NOMO-1 treated with dmso at 0.1 percent for 144 hours (cell line): Measurements from ENCODE around the gene JSRP1.

ENCODE experiments used
- DNase-seq: peaks from one replicate; lab custom pipeline; 2025; ENCODE audit not compliant: unreplicated experiment; lab: John Stamatoyannopoulos, UW

JSRP1 gene

DNA sequence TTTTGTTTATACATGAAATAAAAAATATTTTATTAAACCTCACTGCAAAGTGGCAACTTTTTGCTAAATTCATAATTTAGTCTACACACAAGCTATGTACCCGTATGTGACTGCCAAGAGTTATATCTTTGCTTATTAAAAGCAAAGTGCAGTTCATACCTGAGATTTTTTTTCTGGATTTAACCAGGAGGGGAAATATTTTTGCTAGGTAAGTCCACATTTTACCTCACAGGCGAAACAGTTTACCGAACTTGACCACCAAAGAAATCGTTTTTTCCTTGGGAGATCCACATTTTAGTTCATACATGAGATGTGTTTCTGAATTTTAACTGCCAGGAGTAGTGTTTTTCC is 12.2 kb upstream of the JSRP1 start:
- no peak for DNase-seq

DNA sequence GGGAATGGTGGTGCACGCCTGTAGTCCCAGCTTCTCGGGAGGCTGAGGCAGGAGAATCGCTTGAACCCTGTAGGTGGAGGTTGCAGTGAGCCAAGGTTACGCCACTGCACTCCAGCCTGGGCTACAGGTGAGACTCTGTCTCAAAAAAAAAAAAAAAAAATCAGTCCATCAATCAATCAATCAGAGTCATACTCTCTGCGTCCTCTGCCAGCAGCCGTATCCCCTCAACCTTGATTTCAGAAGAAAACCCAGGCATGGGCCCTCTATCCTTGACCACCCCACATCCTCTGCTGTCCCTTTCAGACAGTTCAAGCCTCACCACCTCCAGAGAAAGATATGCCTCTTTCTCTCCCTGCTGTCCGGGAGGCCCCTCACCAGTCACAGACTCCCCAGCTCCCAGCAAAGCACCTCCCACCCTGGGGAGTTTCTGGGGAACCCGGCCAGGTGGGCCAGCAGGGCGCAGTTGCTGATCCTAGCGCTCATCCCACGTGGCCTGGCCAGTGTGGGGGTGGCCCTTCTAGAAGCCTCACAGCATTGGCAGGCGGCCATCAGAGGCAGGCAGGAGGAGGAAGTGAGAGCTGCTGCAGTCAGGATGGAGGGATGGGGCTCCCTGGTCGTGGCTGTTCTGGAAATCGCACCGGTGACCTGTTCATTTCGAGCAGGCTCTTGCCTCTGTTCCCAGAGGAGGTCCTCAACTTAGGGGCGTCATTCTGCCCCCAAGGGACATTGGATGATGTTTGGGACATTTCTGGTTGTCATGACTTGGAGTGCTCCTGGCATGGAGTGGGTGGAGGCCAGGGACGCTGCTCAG is 10.2 kb upstream of the JSRP1 start:
- peak; percentile 75 for DNase-seq

DNA sequence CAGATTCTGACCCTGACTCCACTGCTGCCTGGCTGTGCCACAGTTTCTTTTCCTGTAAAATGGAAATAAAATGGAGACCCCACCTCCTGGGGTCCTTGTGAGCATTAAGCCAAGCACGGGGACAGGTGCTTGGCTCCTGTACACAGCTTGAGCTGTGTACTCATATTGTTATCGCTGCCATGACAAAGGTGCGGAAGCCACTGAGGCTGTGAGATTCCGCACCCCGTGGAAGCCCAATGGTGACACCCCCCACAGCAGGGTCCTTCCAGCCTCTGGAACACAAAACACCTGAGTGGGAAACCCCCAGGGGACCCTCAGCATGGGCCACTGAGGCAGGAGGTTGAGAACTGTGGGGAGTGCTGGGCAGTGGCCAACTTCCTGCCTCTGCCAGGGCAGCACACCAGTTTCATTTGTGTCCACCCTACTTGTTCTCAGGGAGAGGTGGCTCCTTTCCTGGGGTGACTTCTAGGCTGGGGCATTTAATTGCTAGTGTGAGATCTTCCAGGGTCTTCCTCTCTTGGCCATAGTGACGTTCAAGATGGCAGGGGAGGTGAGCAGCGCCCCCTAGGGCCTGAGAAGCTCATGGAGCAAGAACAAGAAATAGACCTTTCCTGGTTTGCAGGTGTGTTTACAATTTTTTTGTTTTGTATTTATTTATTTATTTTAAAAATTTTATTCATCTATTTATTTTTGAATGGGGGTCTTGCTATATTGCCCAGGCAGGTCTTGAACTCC is 5.4 kb upstream of the JSRP1 start:
- no peak for DNase-seq

DNA sequence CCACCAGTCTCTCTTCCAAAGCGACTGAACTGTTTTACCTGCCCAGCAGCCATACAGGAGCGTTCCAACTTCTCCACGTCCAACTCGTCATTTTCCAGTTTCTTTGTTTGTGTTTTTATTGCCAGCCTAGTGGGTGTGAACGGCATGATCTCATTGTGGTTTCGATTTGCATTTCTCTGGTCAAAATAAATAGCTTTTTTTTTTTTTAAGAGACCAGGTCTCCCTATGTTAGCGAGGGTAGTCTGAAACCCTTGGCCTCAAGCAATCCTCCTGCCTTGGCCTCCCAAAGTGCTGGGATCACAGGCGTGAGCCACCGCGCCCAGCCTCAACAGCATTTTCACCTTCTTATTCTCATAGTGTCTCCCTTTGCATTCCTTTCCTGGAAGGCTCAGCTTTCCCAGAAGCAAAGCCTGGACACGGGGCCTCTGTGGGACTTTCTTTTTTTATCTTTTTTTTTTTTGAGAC is 4.2 kb upstream of the JSRP1 start:
- no peak for DNase-seq

DNA sequence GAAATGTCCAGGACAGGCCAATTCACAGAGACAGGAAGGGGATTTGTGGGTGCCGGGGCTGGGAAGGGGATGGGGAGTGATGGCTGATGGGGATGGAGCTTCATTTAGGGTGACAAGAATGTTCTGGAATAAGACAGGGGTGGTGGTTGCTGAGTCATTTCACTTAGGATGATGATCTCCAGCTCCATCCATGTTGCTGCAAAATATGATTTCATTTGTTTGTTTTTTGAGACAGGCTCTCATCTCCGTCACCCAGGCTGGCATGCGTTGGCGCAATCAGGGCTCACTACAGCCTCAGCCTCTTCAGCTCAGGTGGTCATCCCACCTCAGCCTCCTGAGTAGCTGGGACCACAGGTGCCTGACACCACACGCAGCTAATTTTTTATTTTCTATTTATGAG is 3.1 kb upstream of the JSRP1 start:
- no peak for DNase-seq

DNA sequence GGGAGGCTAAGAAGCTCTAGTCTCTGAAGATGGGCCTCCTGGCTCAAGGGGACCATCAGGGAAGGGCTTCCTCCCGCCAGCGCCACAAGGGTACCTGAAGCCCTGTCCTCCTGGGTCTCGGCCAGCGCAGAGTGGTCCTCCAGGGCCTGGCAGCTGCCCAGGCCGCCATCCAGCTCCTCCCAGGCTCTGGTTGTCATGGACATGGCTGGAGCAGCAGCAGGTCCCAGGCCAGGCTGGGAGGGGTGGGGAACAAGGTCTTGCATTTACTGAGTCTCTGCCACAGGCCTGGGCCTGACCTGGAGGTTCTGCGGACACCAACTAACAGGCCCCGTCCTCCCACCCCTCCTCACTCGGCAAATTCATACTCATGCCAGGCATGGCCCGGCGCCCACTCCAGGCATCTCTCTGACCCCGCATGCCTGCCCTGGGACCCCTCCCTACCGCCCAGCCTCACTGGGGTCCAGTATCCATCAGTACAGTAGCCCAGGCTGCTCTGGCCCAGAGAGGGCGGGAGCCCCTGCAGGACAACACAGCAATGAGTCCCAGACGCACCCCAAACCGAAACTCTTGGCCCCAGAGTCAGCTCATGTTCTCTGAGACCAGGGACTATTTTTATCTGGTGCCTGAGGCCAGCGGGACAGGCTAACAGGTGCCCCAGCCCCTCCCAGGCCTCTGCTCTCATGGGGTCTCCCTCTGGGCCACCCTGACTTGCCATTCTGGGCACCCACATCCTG is 938 bp downstream of the JSRP1 start:
- DNase-seq = no peak

DNA sequence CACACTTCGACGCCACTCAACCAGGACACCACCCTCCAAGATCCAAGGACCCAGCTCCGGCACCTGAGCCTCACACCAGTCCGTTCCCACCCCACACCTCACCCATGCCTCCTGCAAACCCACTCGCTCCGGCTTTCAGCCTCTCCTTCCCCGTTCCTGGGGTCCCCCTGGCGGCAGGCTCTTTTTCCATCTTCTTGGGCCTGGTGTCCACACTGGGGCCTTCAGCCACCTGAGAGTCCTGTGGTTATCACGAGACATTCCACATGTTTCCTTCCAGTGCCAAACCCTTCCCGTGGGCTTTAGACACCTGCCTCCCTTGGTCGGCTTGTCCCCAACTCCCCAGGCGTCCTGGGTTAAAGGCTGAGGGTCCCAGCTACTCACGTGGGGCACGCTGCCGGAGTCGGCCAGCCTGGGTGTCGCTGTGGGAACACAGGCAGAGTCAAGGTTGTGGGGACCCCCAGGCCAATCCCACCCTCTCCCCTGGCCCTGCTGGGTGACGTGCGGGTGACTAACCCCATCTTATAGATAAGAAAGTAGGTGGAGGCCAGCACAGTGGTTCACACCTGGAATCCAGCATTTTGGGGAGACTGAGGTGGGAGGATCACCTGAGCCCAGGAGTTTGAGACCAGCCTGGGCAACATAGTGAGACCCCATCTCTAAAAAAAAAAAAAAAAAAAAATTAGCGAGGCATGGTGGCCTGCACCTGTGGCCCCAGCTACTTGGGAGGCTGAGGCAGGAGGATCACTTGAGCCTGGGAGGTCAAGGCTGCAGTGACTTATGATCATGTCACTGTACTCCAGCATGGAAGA is 1.9 kb downstream of the JSRP1 start:
- no peak for DNase-seq

DNA sequence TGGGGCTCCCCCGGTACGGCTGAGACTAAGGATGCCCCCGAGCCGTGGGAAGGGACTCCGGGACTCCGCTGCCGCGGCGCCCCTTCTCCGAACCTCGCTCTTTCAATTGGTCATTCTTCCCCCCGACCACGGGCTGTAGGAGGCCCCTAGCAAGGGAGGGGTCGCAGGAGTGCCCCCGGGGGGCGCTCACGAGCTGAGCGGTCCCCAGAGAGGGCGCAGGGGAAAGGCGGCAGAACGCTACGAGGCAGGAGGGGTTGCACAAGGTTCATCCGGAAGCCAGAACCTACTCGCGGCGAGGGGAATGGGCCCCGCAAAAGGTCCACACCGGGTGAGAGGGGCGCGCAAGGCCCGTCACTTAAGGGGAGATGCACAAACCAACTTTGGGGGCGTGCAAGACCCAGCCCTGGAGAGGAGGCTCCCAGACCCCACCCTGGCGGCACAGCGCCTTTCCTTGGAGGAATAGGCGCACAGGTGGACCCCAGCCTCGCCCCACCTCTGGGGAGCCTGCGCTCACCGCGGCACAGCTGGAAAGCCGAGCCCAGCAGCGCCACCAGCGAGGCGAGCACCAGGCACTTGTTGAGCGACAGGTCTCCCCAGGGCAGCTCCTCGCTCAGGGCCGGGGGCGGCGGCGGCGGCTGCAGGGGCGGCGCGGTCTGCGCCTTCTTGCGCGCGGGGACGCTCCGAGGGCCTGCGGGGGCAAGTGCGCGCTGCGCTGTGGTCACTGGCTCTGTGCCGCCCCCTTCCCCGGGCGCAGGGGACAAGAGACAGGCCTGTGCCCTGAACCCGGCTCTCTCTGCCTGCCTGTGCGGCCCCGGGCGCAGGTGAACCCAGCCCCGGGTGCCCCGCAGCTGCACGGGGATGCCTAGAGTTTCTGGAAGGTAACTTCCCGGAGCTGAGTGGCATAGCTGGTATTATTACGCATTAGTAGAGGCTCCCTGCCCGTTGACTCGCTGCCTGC is 2.8 kb downstream of the JSRP1 start:
- DNase-seq = peak; percentile 37

DNA sequence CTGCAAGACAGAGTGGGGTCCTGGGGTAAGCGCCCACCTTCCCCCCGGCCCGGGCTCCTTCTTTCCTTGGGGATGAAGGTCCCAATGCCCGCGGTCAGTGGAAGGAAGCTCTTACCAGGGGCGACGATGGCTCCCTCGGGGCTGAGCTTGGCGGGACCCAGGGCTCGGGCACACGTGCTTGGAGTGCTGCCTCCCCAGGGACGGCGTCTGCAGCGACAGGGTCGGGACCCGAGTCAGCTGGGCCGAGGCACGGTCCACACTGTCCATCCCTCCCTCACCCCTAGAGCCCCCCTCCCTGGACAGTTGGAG is 3.5 kb downstream of the JSRP1 start:
- DNase-seq = no peak

DNA sequence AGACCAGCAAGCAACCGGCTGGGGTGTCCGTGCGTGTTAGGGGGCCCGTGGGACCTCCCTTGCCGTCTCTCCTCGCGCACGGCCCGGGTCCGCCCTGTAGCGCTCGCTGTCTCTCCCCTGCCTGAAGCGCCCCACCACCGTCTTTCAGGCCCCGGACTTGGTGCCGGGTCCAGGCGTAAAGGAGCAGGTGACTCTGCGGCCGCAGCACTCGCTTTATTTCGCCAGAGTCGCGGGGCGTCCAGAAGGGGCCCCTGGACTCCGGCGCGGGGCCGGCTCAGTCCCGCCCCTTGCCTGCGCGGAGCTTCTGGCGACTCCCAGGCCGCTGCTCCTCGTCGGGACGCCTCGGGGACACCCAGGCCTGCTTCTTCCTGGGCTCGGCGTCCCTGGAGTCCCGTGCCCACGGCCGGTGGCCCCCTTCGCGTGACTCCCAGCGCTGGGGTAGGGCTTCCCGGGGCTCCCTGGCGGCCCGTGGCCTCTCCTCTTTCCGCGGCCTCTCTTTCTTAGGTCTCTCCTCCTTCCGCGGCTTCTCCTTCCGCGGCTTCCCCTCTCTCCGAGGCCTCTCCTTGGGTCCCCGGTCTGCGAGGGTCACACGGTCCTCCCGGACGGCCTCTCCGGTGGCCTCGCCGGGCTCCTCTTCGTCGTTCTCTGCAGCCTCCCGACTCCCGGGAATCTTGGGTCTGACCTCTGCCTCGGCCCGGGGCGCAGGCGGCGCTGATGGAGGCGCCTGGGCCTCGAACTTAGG is 4.0 kb downstream of the JSRP1 start:
- DNase-seq = no peak

DNA sequence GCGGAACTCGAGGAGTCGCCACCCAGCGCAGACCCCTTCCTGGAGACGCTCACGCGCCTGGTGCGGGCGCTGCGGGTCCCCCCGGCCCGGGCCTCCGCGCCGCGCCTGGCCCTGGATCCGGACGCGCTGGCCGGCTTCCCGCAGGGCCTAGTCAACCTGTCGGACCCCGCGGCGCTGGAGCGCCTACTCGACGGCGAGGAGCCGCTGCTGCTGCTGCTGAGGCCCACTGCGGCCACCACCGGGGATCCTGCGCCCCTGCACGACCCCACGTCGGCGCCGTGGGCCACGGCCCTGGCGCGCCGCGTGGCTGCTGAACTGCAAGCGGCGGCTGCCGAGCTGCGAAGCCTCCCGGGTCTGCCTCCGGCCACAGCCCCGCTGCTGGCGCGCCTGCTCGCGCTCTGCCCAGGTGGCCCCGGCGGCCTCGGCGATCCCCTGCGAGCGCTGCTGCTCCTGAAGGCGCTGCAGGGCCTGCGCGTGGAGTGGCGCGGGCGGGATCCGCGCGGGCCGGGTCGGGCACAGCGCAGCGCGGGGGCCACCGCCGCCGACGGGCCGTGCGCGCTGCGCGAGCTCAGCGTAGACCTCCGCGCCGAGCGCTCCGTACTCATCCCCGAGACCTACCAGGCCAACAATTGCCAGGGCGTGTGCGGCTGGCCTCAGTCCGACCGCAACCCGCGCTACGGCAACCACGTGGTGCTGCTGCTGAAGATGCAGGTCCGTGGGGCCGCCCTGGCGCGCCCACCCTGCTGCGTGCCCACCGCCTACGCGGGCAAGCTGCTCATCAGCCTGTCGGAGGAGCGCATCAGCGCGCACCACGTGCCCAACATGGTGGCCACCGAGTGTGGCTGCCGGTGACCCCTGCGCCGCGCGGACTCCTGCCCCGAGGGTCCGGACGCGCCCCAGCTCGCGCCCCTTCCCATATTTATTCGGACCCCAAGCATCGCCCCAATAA is 4.8 kb downstream of the JSRP1 start:
- no peak for DNase-seq

DNA sequence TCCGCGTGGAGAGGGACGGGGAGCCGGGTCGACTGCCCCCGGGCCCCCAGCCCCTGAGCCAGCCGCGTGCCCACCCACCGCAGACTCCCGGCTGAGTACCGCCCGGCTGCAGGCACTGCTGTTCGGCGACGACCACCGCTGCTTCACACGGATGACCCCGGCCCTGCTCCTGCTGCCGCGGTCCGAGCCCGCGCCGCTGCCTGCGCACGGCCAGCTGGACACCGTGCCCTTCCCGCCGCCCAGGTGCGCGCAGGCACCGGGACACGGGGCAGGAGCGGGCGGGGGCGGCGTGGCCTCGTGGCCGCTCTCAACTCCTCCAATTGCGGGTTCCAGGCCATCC is 5.5 kb downstream of the JSRP1 start:
- no peak for DNase-seq

DNA sequence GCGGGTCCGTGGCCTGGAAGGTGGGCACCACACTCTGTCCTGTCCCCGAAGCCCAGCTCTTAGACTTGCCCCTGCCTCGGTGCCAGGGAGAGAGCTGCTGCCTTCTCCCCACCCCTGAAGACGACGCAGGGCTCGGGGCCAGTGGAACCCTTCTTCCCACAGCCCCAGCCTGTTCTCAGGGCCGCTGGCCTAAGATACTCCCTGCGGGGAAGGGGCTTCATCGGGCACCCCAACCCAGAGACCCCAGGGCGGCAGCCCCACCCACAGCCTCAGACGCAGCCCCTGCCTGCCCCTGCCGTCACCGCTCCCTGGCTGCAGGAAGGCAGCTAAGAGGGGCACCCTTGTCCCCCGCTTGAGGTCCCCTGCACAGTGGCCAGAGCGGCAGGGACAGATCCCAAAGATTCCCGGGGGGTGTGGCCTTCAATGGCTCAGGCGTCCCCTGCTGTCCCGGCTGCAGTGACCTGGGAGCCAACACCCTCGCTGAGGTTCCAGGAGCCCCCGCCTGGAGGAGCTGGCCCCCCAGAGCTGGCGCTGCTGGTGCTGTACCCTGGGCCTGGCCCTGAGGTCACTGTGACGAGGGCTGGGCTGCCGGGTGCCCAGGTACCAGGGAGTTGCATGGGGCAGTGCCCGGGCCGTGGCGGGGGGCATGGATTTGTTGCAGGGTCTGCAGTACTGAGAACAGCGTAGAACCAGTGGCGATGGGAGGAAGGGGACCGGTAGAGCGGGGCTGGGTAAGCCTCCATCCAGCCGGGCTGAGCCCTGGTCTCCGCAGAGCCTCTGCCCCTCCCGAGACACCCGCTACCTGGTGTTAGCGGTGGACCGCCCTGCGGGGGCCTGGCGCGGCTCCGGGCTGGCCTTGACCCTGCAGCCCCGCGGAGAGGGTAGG is 6.1 kb downstream of the JSRP1 start:
- no peak for DNase-seq

DNA sequence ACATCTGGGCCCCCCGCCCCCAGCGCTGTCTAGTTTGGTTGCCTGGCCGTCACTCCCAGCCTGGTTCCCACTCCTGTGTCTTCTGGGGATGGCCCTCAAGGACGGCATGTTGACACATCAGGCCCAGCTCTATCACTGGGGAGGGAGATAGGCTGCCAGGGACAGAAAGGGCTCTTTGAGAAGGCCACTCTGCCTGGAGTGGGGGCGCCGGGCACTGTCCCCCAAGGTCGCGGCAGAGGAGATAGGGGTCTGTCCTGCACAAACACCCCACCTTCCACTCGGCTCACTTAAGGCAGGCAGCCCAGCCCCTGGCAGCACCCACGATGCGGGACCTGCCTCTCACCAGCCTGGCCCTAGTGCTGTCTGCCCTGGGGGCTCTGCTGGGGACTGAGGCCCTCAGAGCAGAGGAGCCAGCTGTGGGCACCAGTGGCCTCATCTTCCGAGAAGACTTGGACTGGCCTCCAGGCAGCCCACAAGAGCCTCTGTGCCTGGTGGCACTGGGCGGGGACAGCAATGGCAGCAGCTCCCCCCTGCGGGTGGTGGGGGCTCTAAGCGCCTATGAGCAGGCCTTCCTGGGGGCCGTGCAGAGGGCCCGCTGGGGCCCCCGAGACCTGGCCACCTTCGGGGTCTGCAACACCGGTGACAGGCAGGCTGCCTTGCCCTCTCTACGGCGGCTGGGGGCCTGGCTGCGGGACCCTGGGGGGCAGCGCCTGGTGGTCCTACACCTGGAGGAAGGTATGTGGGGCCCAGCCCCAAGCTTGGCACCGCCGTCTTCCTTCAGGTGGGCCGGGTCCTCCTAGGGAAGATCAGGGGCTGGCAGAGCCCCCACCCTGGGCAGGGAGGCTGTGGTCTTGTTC is 7.0 kb downstream of the JSRP1 start, which contains the start of gene AMH:
AMH (plus strand) TSS at position 314 of the 857 bp plus-strand sequence; CDS start at position 324, 10 bp downstream.
- no peak for DNase-seq

DNA sequence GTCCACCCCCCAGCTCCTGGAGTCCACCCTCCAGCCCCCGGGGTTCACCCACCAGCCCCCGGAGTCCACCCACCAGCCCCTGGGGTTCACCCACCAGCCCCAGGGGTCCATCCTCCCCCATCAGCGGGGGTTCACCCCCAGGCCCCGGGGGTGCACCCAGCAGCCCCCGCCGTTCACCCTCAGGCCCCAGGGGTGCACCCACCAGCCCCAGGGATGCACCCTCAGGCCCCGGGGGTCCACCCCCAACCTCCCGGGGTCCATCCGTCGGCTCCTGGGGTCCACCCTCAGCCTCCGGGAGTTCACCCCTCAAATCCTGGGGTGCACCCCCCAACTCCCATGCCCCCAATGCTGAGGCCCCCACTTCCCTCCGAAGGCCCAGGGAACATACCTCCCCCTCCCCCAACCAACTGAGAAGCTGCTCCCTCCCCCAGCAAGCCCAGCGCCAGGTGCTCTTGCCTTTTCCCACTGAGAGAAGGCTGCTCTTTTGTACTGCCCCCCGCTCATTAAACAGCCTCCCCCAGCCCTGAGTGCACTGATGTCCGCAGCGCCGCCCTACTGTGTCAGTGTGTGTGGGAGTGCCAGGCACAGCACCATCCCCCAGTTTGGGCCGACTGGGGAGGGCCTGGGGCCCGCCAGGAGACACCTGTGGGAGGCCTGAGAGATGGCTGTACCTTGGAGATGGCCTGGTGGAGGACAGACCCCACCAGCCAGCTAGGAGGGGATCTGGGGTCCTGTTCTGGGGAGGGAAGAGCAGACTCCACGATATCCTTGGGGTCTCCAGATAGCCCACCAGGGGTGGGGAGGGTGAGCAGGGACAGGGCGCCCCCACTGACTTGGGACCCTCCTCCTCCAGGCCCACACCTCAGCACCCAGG is 7.8 kb downstream of the JSRP1 start:
- DNase-seq = no peak
